ENCODE measurements around the gene SIGLECL1. TPM values are rescaled to one million over a fixed set of nuclear protein-coding genes. Genes with fewer than 3 reads are reported as not detected.
"Not testable (repeated sequence)": the region's sequence is repeated elsewhere in the genome, so short reads cannot be mapped to it uniquely, and the experiment has no call there.

The SIGLECL1 gene
- total and polyA plus RNA-seq, 8 donors: not detected

DNA sequence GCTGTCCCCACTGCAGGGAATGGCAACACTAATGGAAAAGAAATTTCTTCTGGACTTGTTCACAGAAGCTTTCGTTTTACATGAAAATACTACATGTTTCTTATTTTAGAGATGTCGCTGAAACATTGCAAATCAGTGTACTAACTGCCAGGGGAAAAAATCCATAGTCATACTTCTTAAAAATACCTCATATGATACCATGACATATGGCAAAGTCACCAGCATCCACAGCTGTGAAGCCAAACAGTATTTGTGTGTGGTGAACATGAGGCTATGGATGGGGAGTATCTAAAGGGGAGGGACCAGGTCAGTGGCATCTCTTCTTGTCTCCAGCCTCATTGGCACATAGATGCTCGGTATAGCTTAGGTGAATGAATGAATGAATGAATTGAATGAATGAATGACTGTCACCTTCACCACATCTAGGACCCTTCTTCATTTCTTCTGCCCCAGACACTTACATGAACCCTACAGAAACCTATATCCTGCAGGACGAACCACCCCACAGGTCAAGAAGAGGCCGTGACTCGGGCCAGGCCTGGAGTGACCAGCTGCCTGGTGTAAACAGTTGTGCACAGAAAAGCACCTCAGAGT lies 40.6 kb upstream of the SIGLECL1 start:
- Histone ChIP-seq H3K9me3 (no peaks in the 10 kb centered on the region), H3K4me3 (no peak overlapping the region), H3K27ac (peak overlapping the region in 1 of 2 donors; percentile 72), H3K27me3 (no peaks in the 10 kb centered on the region), H3K4me1 (peaks cover 0 to 17% of the 10 kb centered on the region in 2 donors), H3K36me3 (no peaks in the 10 kb centered on the region)
- no peak for DNase-seq
- intact Hi-C loops (cut with DNase I): no loop called here
- no peak for ATAC-seq
- TF ChIP-seq, protein P1, sequence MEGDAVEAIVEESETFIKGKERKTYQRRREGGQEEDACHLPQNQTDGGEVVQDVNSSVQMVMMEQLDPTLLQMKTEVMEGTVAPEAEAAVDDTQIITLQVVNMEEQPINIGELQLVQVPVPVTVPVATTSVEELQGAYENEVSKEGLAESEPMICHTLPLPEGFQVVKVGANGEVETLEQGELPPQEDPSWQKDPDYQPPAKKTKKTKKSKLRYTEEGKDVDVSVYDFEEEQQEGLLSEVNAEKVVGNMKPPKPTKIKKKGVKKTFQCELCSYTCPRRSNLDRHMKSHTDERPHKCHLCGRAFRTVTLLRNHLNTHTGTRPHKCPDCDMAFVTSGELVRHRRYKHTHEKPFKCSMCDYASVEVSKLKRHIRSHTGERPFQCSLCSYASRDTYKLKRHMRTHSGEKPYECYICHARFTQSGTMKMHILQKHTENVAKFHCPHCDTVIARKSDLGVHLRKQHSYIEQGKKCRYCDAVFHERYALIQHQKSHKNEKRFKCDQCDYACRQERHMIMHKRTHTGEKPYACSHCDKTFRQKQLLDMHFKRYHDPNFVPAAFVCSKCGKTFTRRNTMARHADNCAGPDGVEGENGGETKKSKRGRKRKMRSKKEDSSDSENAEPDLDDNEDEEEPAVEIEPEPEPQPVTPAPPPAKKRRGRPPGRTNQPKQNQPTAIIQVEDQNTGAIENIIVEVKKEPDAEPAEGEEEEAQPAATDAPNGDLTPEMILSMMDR (IDR thresholded peaks at IDR 0.05): no peak

DNA sequence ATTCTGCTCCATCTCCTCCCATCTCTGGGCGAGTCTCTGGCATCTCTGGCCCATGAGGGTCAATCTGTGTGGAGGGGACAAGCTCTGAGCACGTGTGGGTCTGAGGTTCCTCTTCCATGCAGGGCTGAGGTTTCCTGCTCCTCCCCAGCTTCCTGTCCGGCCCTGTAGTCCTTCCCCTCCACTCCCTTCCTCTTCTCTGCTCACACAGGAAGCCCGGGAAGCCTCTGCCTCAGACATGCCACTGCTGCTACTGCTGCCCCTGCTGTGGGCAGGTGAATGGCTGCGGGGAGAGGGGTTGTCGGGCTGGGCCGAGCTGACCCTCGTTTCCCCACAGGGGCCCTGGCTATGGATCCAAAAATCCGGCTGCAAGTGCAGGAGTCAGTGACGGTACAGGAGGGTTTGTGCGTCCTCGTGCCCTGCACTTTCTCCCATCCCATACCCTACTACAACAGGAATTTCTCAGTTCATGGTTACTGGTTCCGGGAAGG lies 40.0 kb upstream of the SIGLECL1 start:
- peak overlapping the region in 1 of 2 donors; percentile 72 for H3K27ac ChIP-seq
- DNase-seq: peak in 2 of 4 donors; percentile 72 to 82
- H3K9me3 ChIP-seq; intact Hi-C loops (cut with DNase I); H3K27me3 ChIP-seq; H3K36me3 ChIP-seq: not testable (repeated sequence)
- ATAC-seq: peak; percentile 89
- H3K4me1 ChIP-seq: peaks cover 0 to 17% of the 10 kb centered on the region in 2 donors
- peak overlapping the region in 1 of 2 donors; percentile 33 for H3K4me3 ChIP-seq

DNA sequence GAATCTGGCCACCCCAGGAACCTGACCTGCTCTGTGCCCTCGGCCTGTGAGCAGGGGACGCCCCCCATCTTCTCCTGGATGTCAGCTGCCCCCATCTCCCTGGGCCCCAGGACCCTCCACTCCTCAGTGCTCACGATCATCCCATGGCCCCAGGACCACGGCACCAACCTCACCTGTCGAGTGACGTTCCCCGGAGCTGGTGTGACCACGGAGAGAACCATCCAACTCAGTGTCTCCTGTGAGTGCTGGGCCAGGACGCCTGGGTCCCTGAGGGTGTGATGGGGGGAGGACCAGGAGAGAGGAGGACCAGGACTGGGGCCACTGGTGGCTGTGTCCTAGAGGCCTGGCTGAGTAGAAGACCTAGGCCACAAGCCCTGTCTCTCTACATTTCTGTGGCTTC lies 39.0 kb upstream of the SIGLECL1 start:
- H3K4me3 ChIP-seq: peak overlapping the region in 1 of 2 donors; percentile 33
- ATAC-seq: no peak
- TF ChIP-seq, protein P1 (IDR thresholded peaks at IDR 0.05): no peak

DNA sequence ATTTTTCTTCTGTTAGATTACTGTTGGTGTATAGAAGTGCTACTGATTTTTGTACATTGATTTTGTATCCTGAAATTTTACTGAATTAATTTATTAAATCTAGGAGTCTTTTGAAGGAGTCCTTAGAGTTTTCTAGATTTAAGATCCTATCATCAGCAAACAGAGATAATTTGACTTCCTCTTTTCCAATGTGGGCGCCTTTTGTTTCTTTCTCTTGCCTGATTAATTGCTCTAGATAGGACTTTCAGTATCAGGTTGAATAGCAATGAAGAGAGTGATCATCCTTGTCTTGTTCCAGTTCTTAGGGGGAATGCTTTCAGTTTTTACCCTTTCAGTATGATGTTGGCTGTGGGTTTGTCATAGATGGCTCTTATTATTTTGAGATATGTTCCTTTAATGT lies 31.6 kb upstream of the SIGLECL1 start:
- Histone ChIP-seq H3K27ac (no peak overlapping the region), H3K9me3 (no peaks in the 10 kb centered on the region), H3K36me3 (no peaks in the 10 kb centered on the region), H3K27me3 (peaks cover 0 to 8% of the 10 kb centered on the region in 2 donors), H3K4me3 (no peak overlapping the region), H3K4me1 (no peaks in the 10 kb centered on the region)
- TF ChIP-seq, protein P1 (IDR thresholded peaks at IDR 0.05): no peak
- DNase-seq (no peak), ATAC-seq (no peak)
- intact Hi-C loops (cut with DNase I): no loop called here

More for the DNA sequence above, 39.0 kb upstream of the SIGLECL1 start:
- Histone ChIP-seq H3K4me1 (peaks cover 0 to 17% of the 10 kb centered on the region in 2 donors), H3K36me3 (no peaks in the 10 kb centered on the region), H3K27me3 (no peaks in the 10 kb centered on the region), H3K9me3 (no peaks in the 10 kb centered on the region), H3K27ac (no peak overlapping the region)
- DNase-seq: no peak
- intact Hi-C loops (cut with DNase I): no loop called here

DNA sequence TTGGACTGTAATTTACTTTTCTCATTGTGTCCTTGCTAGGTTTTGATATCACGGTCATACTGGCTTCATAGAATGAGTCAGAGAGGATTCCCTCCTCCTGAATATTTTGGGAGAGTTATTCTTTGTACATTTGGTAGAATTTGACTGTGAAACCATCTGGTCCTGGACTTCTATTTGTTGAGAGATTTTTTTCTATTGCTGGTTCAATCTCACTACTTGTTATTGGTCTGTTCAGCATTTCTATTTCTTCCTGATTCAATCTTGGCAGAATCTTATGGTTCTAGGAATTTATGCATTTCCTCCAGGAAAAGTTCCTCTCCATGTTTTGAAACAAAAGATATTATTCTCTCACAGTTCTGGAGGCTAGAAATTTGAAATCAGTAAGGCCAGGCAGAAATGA lies 30.9 kb upstream of the SIGLECL1 start:
- intact Hi-C loops (cut with DNase I): no loop called here
- Histone ChIP-seq H3K9me3 (no peaks in the 10 kb centered on the region), H3K27ac (no peak overlapping the region), H3K4me1 (peaks cover 0 to 4% of the 10 kb centered on the region in 2 donors), H3K4me3 (no peak overlapping the region), H3K36me3 (no peaks in the 10 kb centered on the region), H3K27me3 (peaks cover 0 to 8% of the 10 kb centered on the region in 2 donors)
- TF ChIP-seq, protein P1 (IDR thresholded peaks at IDR 0.05): no peak
- DNase-seq (no peak), ATAC-seq (no peak)

DNA sequence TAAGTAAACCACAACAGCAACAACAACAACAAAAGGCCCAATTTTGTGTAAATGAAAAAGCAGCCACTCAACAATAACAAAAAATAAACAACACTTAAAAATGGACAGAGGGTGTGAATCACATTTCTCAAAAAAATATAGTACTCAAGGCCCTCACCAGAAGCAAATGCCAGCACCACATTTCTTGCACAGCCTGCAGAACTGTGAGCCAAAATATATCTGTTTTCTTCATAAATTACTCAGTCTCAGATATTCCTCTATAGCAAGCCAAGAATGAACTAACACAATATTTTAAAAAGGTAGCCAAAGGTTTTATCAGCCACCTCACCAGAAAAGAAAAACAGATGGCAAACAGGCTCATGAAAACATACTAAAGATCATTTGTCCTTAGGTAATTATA lies 29.9 kb upstream of the SIGLECL1 start:
- no peak for DNase-seq
- Histone ChIP-seq H3K4me3 (no peak overlapping the region), H3K4me1 (peaks cover 0 to 7% of the 10 kb centered on the region in 2 donors), H3K27ac (no peak overlapping the region), H3K9me3 (no peaks in the 10 kb centered on the region), H3K27me3 (peaks cover 0 to 17% of the 10 kb centered on the region in 2 donors), H3K36me3 (no peaks in the 10 kb centered on the region)
- no peak for ATAC-seq
- intact Hi-C loops (cut with DNase I): no loop called here
- TF ChIP-seq, protein P1 (IDR thresholded peaks at IDR 0.05): no peak
